Measurements from ENCODE around the gene KAT2B.

The KAT2B gene

GRCh38 chr3:20066850-20067617 lies 26.8 kb downstream of the KAT2B start:
- DNase-seq, result no peak

- DNase-seq, result peak in 1 of 3 donors; percentile 7
These were observed 28.4 kb downstream of the KAT2B start for GRCh38 chr3:20068512-20069177.

GRCh38 chr3:20069178-20069532 lies 28.9 kb downstream of the KAT2B start:
- peak in 1 of 3 donors; percentile 13 for DNase-seq

GRCh38 chr3:20071175-20071574 lies 30.9 kb downstream of the KAT2B start:
- no peak for DNase-seq

- no peak for DNase-seq
These were observed 32.2 kb downstream of the KAT2B start for GRCh38 chr3:20072422-20072821.

- DNase-seq, result no peak
These were observed 32.8 kb downstream of the KAT2B start for GRCh38 chr3:20073068-20073467.

- no peak for DNase-seq
These were observed 33.4 kb downstream of the KAT2B start for GRCh38 chr3:20073683-20074082.

GRCh38 chr3:20074226-20075063 lies 34.2 kb downstream of the KAT2B start:
- no peak for DNase-seq

GRCh38 chr3:20075197-20075596 lies 35.0 kb downstream of the KAT2B start:
- DNase-seq, result no peak

GRCh38 chr3:20076296-20076997 lies 36.2 kb downstream of the KAT2B start:
- DNase-seq, result no peak

GRCh38 chr3:20077068-20077467 lies 36.8 kb downstream of the KAT2B start:
- DNase-seq, result no peak

GRCh38 chr3:20078194-20078714 lies 38.0 kb downstream of the KAT2B start:
- no peak for DNase-seq

- no peak for DNase-seq
These were observed 39.4 kb downstream of the KAT2B start for GRCh38 chr3:20079621-20080020.

- peak in 1 of 3 donors; percentile 35 for DNase-seq
These were observed 40.8 kb downstream of the KAT2B start for GRCh38 chr3:20080956-20081554.

- DNase-seq, result no peak
These were observed 43.0 kb downstream of the KAT2B start for GRCh38 chr3:20083253-20083652.

GRCh38 chr3:20083953-20084352 lies 43.7 kb downstream of the KAT2B start:
- DNase-seq, result no peak

- peak in 1 of 3 donors; percentile 8 for DNase-seq
These were observed 51.2 kb downstream of the KAT2B start for GRCh38 chr3:20091331-20092047.

- no peak for DNase-seq
These were observed 55.2 kb downstream of the KAT2B start for GRCh38 chr3:20095470-20095869.

- no peak for DNase-seq
These were observed 56.0 kb downstream of the KAT2B start for GRCh38 chr3:20096135-20096685.

GRCh38 chr3:20097015-20097414 lies 56.8 kb downstream of the KAT2B start:
- no peak for DNase-seq

- DNase-seq, result no peak
These were observed 58.8 kb downstream of the KAT2B start for GRCh38 chr3:20099060-20099459.
